WTC11 (cell line): ENCODE results near the gene SNX18. TPM values are rescaled to one million over a fixed set of nuclear protein-coding genes. Genes with fewer than 3 reads are reported as not detected.

Experiments used
- ATAC-seq: fragments of 200-7000 bp; cut with Tn5 transposase; 2 replicates; pipeline ENCODE4 v1.10.0; 2021; ENCODE audit warnings: mild to moderate bottlenecking, moderate library complexity
- CTCF ChIA-PET: fragments of 300-600 bp; sonication (Branson Sonifier 250); formaldehyde crosslinking; loops from one replicate; lab custom pipeline; 2021; ENCODE audit warnings: antibody characterized with exemption; lab: Charles Lee
- POLR2A ChIA-PET: fragments of 350-600 bp; sonication (Branson Sonifier 250); formaldehyde crosslinking; loops from one replicate; lab custom pipeline; 2021; ENCODE audit warnings: antibody characterized with exemption; lab: Charles Lee
- DNase-seq: peaks from one replicate; pipeline ENCODE4 v3.0.0; 2021; ENCODE audit warnings: low spot score
- H3K27ac Mint-ChIP-seq: 2 replicates; pipeline ENCODE4 v1.8.0; 2021; ENCODE audit warnings: mixed read lengths
- H3K27me3 Mint-ChIP-seq: 2 replicates; pipeline ENCODE4 v1.8.0; 2021; ENCODE audit warnings: low read depth, mild to moderate bottlenecking, moderate library complexity, mixed read lengths
- H3K36me3 Mint-ChIP-seq: 2 replicates; pipeline ENCODE4 v1.8.0; 2021; ENCODE audit warnings: mixed read lengths
- H3K4me1 Mint-ChIP-seq: 2 replicates; pipeline ENCODE4 v1.8.0; 2022; ENCODE audit warnings: mixed read lengths
- H3K4me3 Mint-ChIP-seq: 2 replicates; pipeline ENCODE4 v1.8.0; 2021; ENCODE audit warnings: mild to moderate bottlenecking, moderate library complexity, mixed read lengths
- H3K9me3 Mint-ChIP-seq: 2 replicates; pipeline ENCODE4 v1.8.0; 2021; ENCODE audit warnings: mixed read lengths
- CREM ChIP-seq: sonication (generic); formaldehyde crosslinking; IDR thresholded peaks from 2 replicates; pipeline ENCODE4 v1.8.1; 2022; ENCODE audit warnings: mild to moderate bottlenecking, missing genetic modification reagents, moderate library complexity
- EMX1 ChIP-seq: fragments of 250-450 bp; sonication (Bioruptor Pico); IDR thresholded peaks from 2 replicates; pipeline ENCODE4 v1.8.0; 2021; ENCODE audit warnings: mild to moderate bottlenecking
- ESRRA ChIP-seq: sonication (generic); formaldehyde crosslinking; IDR thresholded peaks from 2 replicates; pipeline ENCODE4 v1.8.1; 2022; ENCODE audit warnings: mild to moderate bottlenecking, missing genetic modification reagents, borderline replicate concordance
- HMGA2 ChIP-seq: fragments of 250-450 bp; sonication (Bioruptor Pico); IDR thresholded peaks from 2 replicates; pipeline ENCODE4 v1.4.0; 2021; ENCODE audit warnings: mild to moderate bottlenecking, moderate library complexity
- JUN ChIP-seq: sonication (generic); formaldehyde crosslinking; IDR thresholded peaks from 2 replicates; pipeline ENCODE4 v1.8.0; 2023; ENCODE audit warnings: mild to moderate bottlenecking, missing genetic modification reagents
- MXD4 ChIP-seq: fragments of 250-450 bp; sonication (Bioruptor Pico); IDR thresholded peaks from 2 replicates; pipeline ENCODE4 v1.8.0; 2021; ENCODE audit warnings: mild to moderate bottlenecking, moderate library complexity, borderline replicate concordance
- MYBL2 ChIP-seq: sonication (generic); formaldehyde crosslinking; IDR thresholded peaks from 2 replicates; pipeline ENCODE4 v1.8.1; 2023; ENCODE audit warnings: mild to moderate bottlenecking, moderate library complexity, missing genetic modification reagents
- NFATC4 ChIP-seq: fragments of 250-450 bp; sonication (Bioruptor Pico); IDR thresholded peaks from 2 replicates; pipeline ENCODE4 v1.9.0; 2021; ENCODE audit warnings: mild to moderate bottlenecking
- NFYB ChIP-seq: sonication (generic); formaldehyde crosslinking; conservative IDR thresholded peaks from 2 replicates; pipeline ENCODE4 v1.8.0; 2022; ENCODE audit warnings: low read depth, missing genetic modification reagents
- NR2C2 ChIP-seq: sonication (generic); formaldehyde crosslinking; IDR thresholded peaks from 2 replicates; pipeline ENCODE4 v1.8.0; 2022; ENCODE audit warnings: mild to moderate bottlenecking, missing genetic modification reagents
- NR3C1 ChIP-seq: sonication (generic); formaldehyde crosslinking; conservative IDR thresholded peaks from 2 replicates; pipeline ENCODE4 v1.8.1; 2023; ENCODE audit warnings: low read depth, mild to moderate bottlenecking, missing genetic modification reagents
- RELA ChIP-seq: sonication (generic); formaldehyde crosslinking; IDR thresholded peaks from 2 replicates; pipeline ENCODE4 v1.8.1; 2022; ENCODE audit warnings: missing genetic modification reagents, mild to moderate bottlenecking, borderline replicate concordance
- SMAD4 ChIP-seq: sonication (generic); formaldehyde crosslinking; IDR thresholded peaks from 2 replicates; pipeline ENCODE4 v1.8.0; 2022; ENCODE audit warnings: mild to moderate bottlenecking, missing genetic modification reagents
- SP1 ChIP-seq: sonication (generic); formaldehyde crosslinking; conservative IDR thresholded peaks from 2 replicates; pipeline ENCODE4 v1.8.1; 2022; ENCODE audit warnings: missing genetic modification reagents
- ZNF263 ChIP-seq: sonication (generic); formaldehyde crosslinking; IDR thresholded peaks from 2 replicates; pipeline ENCODE4 v1.8.1; 2022; ENCODE audit warnings: low read depth, mild to moderate bottlenecking, moderate library complexity, missing genetic modification reagents
- ZNF396 ChIP-seq: fragments of 250-450 bp; sonication (Bioruptor Pico); IDR thresholded peaks from 2 replicates; pipeline ENCODE4 v1.8.0; 2021; ENCODE audit warnings: mild to moderate bottlenecking, moderate library complexity, borderline replicate concordance
- total RNA-seq: library from RNA; stranded (reverse); gene quantifications from 3 replicates; pipeline ENCODE4 v1.2.3, GENCODE V29; 2021
- TF ChIP-seq, protein P1 (sequence below): fragments of 250-450 bp; sonication (Bioruptor Pico); IDR thresholded peaks from 2 replicates; pipeline ENCODE4 v1.9.0; 2021; ENCODE audit warnings: mild to moderate bottlenecking, borderline replicate concordance
- TF ChIP-seq, protein P2 (sequence below): sonication (generic); formaldehyde crosslinking; conservative IDR thresholded peaks from 2 replicates; pipeline ENCODE4 v1.8.1; 2023; ENCODE audit warnings: mild to moderate bottlenecking, low read depth, missing genetic modification reagents, moderate library complexity
- TF ChIP-seq, protein P3 (sequence below): fragments of 250-450 bp; sonication (Bioruptor Pico); IDR thresholded peaks from 2 replicates; pipeline ENCODE4 v2.1.2; 2022; ENCODE audit warnings: mild to moderate bottlenecking, moderate library complexity
- TF ChIP-seq, protein P4 (sequence below): sonication (generic); formaldehyde crosslinking; IDR thresholded peaks from 2 replicates; pipeline ENCODE4 v1.8.1; 2022; ENCODE audit warnings: low read depth, missing genetic modification reagents, borderline replicate concordance
- TF ChIP-seq, protein P5 (sequence below): fragments of 250-450 bp; sonication (Bioruptor Pico); IDR thresholded peaks from 2 replicates; pipeline ENCODE4 v1.9.0; 2021; ENCODE audit warnings: moderate library complexity, mild to moderate bottlenecking, inconsistent platforms, borderline replicate concordance

The SNX18 gene
- total RNA-seq, 1 experiment from 2014 or later = 24.6 TPM

DNA sequence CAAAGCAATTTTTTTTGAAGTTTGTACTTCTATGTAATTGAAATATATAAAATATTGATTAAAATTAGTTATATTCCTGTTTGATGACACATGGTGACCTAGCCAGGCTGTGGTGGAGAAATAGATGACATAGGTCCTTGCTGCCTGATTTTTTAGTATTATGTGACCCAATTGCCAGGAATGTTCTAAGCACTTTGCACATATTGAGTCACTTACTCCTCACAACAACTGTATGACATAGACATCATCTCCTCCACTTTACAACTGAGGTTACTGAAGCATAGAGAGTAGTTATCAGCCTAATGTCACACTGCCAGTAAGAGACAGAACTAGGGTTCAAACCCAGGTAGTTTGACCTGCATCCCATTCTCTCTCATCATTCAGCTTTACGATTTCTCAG lies 26.2 kb upstream of the SNX18 start:
- no peak overlapping the region for H3K27ac Mint-ChIP-seq
- no peak overlapping the region for H3K4me3 Mint-ChIP-seq
- peaks cover 12% of the 10 kb centered on the region for H3K9me3 Mint-ChIP-seq
- no peaks in the 10 kb centered on the region for H3K4me1 Mint-ChIP-seq
- H3K36me3 Mint-ChIP-seq = no peaks in the 10 kb centered on the region
- TF ChIP-seq, protein P1, sequence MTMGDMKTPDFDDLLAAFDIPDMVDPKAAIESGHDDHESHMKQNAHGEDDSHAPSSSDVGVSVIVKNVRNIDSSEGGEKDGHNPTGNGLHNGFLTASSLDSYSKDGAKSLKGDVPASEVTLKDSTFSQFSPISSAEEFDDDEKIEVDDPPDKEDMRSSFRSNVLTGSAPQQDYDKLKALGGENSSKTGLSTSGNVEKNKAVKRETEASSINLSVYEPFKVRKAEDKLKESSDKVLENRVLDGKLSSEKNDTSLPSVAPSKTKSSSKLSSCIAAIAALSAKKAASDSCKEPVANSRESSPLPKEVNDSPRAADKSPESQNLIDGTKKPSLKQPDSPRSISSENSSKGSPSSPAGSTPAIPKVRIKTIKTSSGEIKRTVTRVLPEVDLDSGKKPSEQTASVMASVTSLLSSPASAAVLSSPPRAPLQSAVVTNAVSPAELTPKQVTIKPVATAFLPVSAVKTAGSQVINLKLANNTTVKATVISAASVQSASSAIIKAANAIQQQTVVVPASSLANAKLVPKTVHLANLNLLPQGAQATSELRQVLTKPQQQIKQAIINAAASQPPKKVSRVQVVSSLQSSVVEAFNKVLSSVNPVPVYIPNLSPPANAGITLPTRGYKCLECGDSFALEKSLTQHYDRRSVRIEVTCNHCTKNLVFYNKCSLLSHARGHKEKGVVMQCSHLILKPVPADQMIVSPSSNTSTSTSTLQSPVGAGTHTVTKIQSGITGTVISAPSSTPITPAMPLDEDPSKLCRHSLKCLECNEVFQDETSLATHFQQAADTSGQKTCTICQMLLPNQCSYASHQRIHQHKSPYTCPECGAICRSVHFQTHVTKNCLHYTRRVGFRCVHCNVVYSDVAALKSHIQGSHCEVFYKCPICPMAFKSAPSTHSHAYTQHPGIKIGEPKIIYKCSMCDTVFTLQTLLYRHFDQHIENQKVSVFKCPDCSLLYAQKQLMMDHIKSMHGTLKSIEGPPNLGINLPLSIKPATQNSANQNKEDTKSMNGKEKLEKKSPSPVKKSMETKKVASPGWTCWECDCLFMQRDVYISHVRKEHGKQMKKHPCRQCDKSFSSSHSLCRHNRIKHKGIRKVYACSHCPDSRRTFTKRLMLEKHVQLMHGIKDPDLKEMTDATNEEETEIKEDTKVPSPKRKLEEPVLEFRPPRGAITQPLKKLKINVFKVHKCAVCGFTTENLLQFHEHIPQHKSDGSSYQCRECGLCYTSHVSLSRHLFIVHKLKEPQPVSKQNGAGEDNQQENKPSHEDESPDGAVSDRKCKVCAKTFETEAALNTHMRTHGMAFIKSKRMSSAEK = no peak
- TF ChIP-seq CREM (no peak), MYBL2 (CRISPR knock-in tag) (no peak)
- TF ChIP-seq, protein P2, sequence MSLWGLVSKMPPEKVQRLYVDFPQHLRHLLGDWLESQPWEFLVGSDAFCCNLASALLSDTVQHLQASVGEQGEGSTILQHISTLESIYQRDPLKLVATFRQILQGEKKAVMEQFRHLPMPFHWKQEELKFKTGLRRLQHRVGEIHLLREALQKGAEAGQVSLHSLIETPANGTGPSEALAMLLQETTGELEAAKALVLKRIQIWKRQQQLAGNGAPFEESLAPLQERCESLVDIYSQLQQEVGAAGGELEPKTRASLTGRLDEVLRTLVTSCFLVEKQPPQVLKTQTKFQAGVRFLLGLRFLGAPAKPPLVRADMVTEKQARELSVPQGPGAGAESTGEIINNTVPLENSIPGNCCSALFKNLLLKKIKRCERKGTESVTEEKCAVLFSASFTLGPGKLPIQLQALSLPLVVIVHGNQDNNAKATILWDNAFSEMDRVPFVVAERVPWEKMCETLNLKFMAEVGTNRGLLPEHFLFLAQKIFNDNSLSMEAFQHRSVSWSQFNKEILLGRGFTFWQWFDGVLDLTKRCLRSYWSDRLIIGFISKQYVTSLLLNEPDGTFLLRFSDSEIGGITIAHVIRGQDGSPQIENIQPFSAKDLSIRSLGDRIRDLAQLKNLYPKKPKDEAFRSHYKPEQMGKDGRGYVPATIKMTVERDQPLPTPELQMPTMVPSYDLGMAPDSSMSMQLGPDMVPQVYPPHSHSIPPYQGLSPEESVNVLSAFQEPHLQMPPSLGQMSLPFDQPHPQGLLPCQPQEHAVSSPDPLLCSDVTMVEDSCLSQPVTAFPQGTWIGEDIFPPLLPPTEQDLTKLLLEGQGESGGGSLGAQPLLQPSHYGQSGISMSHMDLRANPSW (CRISPR knock-in tag) = no peak
- CTCF ChIA-PET = interaction anchor here (2.1 kb wide), 1 partner anchor 248 kb away, joined by 6 read pairs; no protein-coding TSS in a partner anchor
- H3K27me3 Mint-ChIP-seq = no peaks in the 10 kb centered on the region
- DNase-seq (no peak), ATAC-seq (no peak)
- POLR2A ChIA-PET = no interaction called here

DNA sequence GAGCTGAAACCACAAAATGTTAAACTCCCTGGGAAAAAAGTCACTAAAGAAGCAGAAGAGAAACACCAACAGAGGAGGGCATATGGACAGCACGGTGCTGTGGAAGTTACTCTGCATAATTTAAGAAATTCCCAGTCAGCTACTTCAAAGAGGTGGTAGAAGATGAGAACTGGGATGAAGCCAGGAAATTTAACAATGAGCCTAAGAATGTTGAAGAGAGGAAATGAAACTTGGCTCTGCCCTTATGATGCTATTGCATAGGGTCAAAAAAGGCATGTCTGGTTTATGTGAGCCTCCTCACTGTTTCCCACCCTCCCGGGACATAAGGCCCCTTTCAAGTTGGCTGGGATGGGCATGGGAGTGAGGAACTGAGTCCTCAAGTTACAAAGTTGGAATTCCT lies 25.4 kb upstream of the SNX18 start:
- Mint-ChIP-seq H3K4me1 (no peaks in the 10 kb centered on the region), H3K4me3 (no peak overlapping the region), H3K9me3 (peaks cover 17% of the 10 kb centered on the region), H3K27ac (no peak overlapping the region), H3K36me3 (peaks cover 2% of the 10 kb centered on the region), H3K27me3 (no peaks in the 10 kb centered on the region)
- DNase-seq = no peak
- ATAC-seq = no peak
- POLR2A ChIA-PET = no interaction called here
- CTCF ChIA-PET = interaction anchor here (2.1 kb wide), 1 partner anchor 249 kb away, joined by 6 read pairs; no protein-coding TSS in a partner anchor
- TF ChIP-seq ZNF396 = no peak
- TF ChIP-seq NR2C2 = no peak
- TF ChIP-seq NFYB (CRISPR knock-in tag) = no peak
- no peak for TF ChIP-seq HMGA2 (CRISPR knock-in tag)
- no peak for TF ChIP-seq NR3C1 (CRISPR knock-in tag)
- no peak for TF ChIP-seq EMX1 (CRISPR knock-in tag)
- TF ChIP-seq, protein P3, sequence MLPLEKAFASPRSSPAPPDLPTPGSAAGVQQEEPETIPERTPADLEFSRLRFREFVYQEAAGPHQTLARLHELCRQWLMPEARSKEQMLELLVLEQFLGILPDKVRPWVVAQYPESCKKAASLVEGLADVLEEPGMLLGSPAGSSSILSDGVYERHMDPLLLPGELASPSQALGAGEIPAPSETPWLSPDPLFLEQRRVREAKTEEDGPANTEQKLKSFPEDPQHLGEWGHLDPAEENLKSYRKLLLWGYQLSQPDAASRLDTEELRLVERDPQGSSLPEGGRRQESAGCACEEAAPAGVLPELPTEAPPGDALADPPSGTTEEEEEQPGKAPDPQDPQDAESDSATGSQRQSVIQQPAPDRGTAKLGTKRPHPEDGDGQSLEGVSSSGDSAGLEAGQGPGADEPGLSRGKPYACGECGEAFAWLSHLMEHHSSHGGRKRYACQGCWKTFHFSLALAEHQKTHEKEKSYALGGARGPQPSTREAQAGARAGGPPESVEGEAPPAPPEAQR (CRISPR knock-in tag) = no peak
- TF ChIP-seq MXD4 (CRISPR knock-in tag) = no peak
- TF ChIP-seq, protein P4, sequence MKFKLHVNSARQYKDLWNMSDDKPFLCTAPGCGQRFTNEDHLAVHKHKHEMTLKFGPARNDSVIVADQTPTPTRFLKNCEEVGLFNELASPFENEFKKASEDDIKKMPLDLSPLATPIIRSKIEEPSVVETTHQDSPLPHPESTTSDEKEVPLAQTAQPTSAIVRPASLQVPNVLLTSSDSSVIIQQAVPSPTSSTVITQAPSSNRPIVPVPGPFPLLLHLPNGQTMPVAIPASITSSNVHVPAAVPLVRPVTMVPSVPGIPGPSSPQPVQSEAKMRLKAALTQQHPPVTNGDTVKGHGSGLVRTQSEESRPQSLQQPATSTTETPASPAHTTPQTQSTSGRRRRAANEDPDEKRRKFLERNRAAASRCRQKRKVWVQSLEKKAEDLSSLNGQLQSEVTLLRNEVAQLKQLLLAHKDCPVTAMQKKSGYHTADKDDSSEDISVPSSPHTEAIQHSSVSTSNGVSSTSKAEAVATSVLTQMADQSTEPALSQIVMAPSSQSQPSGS (CRISPR knock-in tag) = no peak
- TF ChIP-seq, protein P5, sequence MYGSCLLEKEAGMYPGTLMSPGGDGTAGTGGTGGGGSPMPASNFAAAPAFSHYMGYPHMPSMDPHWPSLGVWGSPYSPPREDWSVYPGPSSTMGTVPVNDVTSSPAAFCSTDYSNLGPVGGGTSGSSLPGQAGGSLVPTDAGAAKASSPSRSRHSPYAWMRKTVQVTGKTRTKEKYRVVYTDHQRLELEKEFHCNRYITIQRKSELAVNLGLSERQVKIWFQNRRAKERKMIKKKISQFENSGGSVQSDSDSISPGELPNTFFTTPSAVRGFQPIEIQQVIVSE (CRISPR knock-in tag) = no peak
- no peak for TF ChIP-seq ZNF263 (CRISPR knock-in tag)
- no peak for TF ChIP-seq RELA (CRISPR knock-in tag)
- no peak for TF ChIP-seq NFATC4 (CRISPR knock-in tag)
- no peak for TF ChIP-seq SP1 (CRISPR knock-in tag)
- TF ChIP-seq ESRRA (CRISPR knock-in tag) = no peak
- TF ChIP-seq, protein P1 = no peak
- no peak for TF ChIP-seq JUN (CRISPR knock-in tag)
- TF ChIP-seq SMAD4 (CRISPR knock-in tag) = no peak
